NCI-H526 treated with DMSO at 0.1 percent for 48 hours (cell line): Measurements from ENCODE around the gene CITED1.

ENCODE experiments used
- DNase-seq: peaks from one replicate; lab custom pipeline; 2025; lab: John Stamatoyannopoulos, UW

Gene CITED1

DNA sequence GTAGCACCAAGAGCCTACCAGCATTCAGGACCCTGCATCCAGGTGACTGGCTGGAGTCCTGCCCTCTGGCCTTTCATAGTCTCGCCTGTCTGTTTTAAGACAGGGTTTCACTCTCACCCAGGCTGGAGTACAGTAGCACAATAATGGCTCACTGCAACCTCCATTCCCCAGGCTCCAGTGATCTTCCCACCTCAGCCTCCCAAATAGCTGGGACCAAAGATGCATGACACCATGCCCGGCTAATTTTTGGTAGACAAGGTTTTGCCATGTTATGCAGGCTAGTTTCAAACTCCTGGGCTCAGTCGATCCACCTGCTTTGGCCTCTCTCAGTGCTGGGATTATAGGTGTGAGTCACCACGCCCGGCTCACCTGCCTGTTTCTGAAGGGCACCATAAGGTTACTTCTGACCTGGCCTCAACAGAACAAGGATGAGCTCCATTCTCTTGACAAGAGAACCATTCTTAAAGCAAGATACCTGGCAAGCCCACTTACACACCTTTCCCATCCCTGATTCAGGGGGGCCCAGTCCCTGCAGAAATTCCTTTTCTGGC is 35.3 kb downstream of the CITED1 start:
- DNase-seq: no peak

DNA sequence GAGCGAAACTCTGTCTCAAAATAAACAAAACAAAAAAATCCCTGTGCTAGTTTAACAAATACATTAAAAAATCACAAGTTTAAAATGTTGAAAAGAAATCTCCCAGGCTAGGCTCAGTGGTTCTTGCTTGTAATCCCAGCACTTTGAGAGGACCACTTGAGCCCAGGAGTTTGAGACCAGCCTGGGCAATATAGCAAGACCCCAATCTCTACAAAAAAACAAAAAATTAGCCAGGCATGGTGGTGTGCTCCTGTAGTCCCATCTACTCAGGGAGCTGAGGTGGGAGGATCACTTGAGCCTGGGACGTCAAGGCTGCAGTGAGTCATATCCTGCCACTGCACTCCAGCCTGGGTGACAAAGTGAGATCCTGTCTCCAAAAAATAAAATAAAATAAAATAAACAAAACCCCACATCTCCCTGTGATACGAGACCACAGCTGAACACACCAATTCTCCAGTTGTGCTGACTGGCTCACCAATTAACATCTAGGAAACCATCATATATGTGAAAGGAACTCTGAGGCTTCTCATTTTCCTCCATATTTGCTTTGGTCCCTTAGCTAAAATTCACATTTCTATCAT is 36.0 kb downstream of the CITED1 start:
- no peak for DNase-seq

DNA sequence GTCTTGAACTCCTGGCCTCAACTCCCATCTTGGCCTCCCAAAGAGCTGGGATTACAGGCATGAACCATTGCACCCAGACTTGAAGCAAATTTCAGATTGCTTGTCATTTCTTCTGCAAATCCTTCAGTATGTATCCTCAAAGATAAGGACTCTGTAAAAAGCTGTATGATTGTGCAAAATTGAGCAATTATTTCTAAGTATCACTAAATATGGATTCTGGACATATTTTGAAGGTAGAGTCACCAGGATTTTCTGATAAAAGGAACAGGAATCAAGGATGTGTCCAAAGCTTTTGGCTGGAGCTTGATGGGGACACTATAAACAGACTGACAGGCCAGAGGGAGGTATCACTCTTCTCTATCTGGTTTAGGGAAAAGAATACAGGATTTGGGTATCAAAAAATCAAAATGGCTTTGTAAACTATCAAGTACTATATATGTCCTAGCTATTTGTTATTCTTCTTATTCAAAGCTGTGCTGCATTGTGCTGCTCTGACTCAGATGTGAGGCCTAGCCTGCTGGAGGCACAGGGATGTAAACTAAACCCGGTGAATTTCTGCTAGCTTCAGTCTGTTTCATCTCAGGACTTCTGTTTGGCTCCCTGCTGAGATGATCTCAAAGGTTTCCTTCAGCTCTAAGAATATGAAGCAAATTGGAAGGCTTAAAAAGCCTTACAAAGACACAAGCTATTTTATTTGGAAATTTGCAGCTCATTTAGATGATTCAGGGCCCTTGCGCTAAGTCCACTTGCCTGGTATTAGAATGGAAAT is 36.9 kb downstream of the CITED1 start:
- no peak for DNase-seq

DNA sequence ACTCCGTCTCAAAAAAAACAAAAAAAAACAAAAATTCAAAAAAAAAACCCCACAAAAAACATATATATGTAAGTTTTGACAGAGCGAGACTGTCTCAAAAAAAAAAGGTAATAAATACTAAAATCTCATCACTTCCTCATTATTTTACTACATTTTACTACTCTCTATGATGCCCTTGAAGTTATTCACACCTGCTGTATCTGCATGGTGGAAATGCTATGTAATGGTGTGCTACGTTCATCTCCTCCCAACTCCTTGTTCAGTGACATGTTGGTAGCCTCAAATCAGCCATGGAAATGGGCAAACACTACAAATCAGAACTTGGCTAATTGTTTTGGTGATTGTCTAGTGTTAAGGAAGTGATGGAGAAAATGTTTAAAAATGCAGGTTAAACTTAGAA is 40.5 kb downstream of the CITED1 start:
- no peak for DNase-seq

DNA sequence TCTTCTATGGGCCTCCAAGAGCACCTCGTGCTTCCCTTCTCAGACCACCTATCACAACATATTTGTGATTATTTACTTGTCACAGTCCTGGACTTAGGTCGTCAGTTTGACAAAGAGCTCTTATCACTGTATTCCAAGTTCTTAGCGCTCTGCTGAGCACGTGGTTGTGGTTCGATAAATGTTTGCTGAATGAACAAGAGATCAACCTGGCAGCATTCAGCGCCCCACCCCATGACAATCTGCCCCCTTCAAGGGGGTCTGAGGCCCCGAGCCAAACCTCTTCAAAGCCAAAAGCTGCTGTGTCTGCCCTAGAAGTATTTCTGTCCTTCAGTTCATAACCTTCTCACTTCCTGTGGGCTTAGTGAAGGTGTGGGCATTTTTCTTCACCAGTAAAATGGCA is 43.6 kb downstream of the CITED1 start:
- no peak for DNase-seq

DNA sequence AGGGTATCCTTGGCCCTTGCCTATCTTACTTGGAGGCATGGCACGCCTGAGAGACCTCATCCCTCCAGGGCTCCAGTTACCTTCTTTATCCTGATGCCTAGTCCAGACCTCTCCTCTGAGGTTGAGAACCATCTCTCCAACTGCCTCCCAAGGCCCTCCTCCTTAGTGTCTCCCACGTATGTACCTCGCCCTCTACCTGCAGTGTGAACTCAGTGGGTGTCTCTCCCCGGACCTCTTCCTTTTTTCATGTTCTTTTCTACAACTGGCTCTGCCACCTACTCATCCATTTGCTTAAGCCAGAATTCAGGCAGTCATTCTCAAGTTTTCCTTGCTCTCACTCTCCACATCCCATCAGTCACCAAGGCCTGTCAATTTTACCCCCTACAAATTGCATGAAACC is 45.3 kb downstream of the CITED1 start:
- no peak for DNase-seq

DNA sequence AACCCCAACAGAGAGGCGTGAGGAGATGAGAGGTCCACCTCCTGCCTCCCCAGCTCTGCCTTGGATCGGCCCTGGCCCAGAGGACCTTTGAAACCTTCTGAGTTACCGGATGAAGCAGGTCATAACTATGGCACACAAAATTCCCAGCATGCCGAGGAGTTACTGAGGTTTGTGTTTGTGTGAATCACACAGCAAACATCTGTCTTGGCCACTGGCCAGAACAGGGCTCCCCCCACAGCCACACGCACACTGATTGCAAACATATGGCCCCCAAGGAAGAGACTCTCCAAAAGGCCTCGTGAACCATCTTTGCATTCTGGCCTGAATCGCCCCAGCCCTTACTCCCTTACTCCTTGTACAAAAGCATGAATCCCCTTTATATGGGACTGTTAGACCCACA is 47.5 kb downstream of the CITED1 start:
- DNase-seq: no peak

DNA sequence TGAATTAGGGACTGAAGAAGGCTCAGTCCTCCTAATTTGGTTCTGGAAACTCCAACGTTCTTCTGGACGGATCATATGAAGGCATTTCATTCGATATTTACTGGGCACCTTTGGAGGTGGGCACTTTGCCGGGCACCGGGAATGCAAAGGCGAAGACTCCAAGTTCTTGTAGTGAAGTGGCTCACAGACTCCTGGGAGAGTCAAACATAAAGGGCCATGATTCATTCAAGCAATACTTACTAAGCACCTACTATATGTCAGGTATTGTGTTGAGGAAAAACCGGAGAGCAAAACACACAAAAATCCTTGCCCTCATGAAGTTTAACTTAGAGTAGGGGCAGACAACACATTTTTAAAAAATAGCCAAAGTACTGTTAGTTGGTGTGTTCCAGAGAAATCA is 49.9 kb downstream of the CITED1 start:
- DNase-seq: no peak

DNA sequence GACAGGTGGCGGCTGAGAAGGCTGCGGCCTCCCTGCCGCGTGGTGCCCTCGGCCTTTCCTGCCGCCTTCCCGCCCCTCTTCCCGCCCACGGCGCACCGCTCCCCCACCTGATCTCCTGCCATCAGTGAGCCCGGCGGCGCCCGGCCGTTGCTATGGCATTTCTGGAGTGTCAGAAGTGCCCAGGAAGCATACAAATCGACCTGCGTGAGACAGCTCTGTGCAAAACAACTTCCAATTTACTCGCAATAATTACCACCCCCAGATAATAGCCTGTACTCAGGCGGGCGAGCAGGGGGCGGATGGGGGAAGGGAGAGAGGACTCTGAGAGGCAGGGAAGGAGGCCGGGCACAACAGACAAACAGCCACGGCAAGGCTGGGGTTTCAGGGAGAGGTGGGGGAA is 50.3 kb downstream of the CITED1 start:
- no peak for DNase-seq

DNA sequence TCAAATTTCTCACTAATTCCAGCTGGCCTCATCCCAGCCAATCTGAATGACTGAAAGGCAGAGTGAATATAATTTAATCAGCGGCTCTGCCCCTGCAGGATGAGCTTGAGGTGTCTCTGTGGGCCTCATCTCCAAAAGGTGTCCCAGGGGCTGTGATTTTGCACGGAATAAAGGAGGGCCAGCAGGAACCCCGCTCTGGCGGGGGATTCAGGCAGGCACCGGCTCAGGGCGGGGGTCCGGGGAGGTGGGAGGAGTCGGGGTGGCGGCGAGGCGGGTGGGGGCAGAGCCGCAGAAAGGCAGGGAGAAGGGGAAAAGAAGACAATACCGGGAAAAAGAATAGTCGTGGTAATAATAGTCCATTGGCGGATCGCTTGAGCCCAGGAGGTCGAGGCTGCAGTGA is 50.9 kb downstream of the CITED1 start:
- DNase-seq: no peak

DNA sequence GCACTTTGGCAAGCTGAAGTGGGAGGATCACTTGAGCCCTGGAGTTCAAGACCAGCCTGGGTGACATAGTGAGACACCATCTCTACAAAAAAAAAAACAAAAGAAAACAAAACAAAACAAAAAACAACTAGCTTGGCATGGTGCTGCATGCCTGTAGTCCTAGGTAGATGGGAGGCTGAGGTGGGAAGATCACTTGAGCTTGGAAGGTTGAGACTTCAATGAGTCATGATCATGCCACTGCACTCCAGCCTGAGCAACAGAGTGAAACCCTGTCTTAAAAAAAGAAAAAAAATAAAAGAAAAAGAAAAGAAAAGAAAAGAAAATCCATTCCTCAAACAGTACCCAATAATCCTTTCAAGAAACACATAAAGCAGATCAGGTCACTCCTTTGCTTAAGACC is 52.0 kb downstream of the CITED1 start:
- no peak for DNase-seq
